Embryonic facial prominence (tissue), 1 donor: ENCODE results near the gene CDH13.

Experiments used
- DNase-seq: peaks from one replicate; pipeline ENCODE4 v3.0.0-alpha.2; 2016; ENCODE audit errors: extremely low spot score

The CDH13 gene

GRCh38 chr16:83831456-83831987 lies 1204.8 kb downstream of the CDH13 start:
- DNase-seq = no peak

GRCh38 chr16:83833921-83834320 lies 1207.2 kb downstream of the CDH13 start:
- DNase-seq = no peak

- no peak for DNase-seq
Measured at GRCh38 chr16:83835586-83836566, 1209.1 kb downstream of the CDH13 start.

GRCh38 chr16:83837566-83837965 lies 1210.8 kb downstream of the CDH13 start:
- no peak for DNase-seq

GRCh38 chr16:83838151-83838550 lies 1211.4 kb downstream of the CDH13 start:
- no peak for DNase-seq

- no peak for DNase-seq
Measured at GRCh38 chr16:83839561-83839960, 1212.8 kb downstream of the CDH13 start.

GRCh38 chr16:83840060-83840617 lies 1213.4 kb downstream of the CDH13 start:
- DNase-seq = no peak

- DNase-seq = no peak
Measured at GRCh38 chr16:83842291-83842690, 1215.5 kb downstream of the CDH13 start.

GRCh38 chr16:83842756-83843507 lies 1216.2 kb downstream of the CDH13 start:
- DNase-seq = no peak

GRCh38 chr16:83843657-83844056 lies 1216.9 kb downstream of the CDH13 start:
- no peak for DNase-seq

GRCh38 chr16:83845263-83845662 lies 1218.5 kb downstream of the CDH13 start:
- DNase-seq = no peak

- no peak for DNase-seq
Measured at GRCh38 chr16:83847371-83848225, 1220.8 kb downstream of the CDH13 start.

GRCh38 chr16:83849421-83849820 lies 1222.7 kb downstream of the CDH13 start:
- DNase-seq = no peak
